Measurements from ENCODE around the gene ELOVL2. TPM values are rescaled to one million over a fixed set of nuclear protein-coding genes. Genes with fewer than 3 reads are reported as not detected.

Gene ELOVL2
- polyA plus RNA-seq, 3 donors = not detected

DNA sequence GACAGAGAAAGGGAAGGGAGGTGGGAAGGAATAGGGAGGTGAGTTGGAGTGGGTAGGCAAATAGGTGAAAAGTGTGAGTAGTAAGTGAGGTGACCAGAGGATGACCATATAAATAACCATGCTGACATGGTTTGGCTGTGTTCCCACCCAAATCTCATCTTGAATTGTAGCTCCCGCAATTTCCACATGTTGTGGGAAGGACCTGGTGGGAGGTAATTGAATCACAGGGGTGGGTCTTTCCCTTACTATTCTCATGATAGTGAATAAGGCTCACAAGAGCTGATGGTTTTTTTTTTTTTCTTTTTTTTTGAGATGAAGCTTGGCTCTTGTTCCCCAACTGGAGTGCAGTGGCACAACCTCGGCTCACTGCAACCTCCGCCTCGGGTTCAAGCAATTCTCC lies 28.0 kb upstream of the ELOVL2 start:
- DNase-seq = no peak
- H3K27ac ChIP-seq (ENCODE audit: low read depth in 1 of 2, low read length in 2 of 2) = no peak overlapping the region
- H3K36me3 Mint-ChIP-seq = no peaks in the 10 kb centered on the region
- no peak overlapping the region for H3K4me3 ChIP-seq (replicated peaks in 1 of 3; ENCODE audit: low read depth in 2 of 3, low read length in 3 of 3)
- intact Hi-C loops (cut with micrococcal nuclease) = no loop called here
- no peaks in the 10 kb centered on the region for H3K27me3 ChIP-seq (ENCODE audit: control insufficient read depth in 2 of 2, insufficient read depth in 2 of 2, low read length in 2 of 2)
- H4K20me1 ChIP-seq (ENCODE audit: insufficient read depth, low read length) = no peaks in the 10 kb centered on the region
- no peaks in the 10 kb centered on the region for H3K9me3 ChIP-seq (replicated peaks in 1 of 2; ENCODE audit: control insufficient read depth in 1 of 2, insufficient read depth in 1 of 2, low read length in 2 of 2)
- H3K4me1 Mint-ChIP-seq = peaks cover 1% of the 10 kb centered on the region
- WGBS (ENCODE audit: insufficient coverage) = no CpG with 5 or more reads among the region's 4 CpGs
- no peak overlapping the region for H2AFZ ChIP-seq (ENCODE audit: insufficient read depth, low read depth, low read length, poor library complexity, severe bottlenecking)
- no peak overlapping the region for H3K9ac ChIP-seq (ENCODE audit: insufficient read depth, low read length, poor library complexity, severe bottlenecking)
- no peaks in the 10 kb centered on the region for H3K27me3 Mint-ChIP-seq (ENCODE audit: low read depth in 3 of 3)
- H3K4me2 ChIP-seq (replicated peaks; ENCODE audit: extremely low read depth, low read length, poor library complexity, severe bottlenecking) = no peak overlapping the region
- H3K27ac Mint-ChIP-seq = no peak overlapping the region
- no peaks in the 10 kb centered on the region for H3K79me2 ChIP-seq (ENCODE audit: insufficient read depth, low read length)
- no peak overlapping the region for H3K4me3 Mint-ChIP-seq
- no peaks in the 10 kb centered on the region for H3K9me3 Mint-ChIP-seq
- no peaks in the 10 kb centered on the region for H3K36me3 ChIP-seq (replicated peaks in 1 of 2; ENCODE audit: control insufficient read depth in 1 of 2, insufficient read depth in 2 of 2, low read length in 2 of 2)
- TF ChIP-seq, protein P1, sequence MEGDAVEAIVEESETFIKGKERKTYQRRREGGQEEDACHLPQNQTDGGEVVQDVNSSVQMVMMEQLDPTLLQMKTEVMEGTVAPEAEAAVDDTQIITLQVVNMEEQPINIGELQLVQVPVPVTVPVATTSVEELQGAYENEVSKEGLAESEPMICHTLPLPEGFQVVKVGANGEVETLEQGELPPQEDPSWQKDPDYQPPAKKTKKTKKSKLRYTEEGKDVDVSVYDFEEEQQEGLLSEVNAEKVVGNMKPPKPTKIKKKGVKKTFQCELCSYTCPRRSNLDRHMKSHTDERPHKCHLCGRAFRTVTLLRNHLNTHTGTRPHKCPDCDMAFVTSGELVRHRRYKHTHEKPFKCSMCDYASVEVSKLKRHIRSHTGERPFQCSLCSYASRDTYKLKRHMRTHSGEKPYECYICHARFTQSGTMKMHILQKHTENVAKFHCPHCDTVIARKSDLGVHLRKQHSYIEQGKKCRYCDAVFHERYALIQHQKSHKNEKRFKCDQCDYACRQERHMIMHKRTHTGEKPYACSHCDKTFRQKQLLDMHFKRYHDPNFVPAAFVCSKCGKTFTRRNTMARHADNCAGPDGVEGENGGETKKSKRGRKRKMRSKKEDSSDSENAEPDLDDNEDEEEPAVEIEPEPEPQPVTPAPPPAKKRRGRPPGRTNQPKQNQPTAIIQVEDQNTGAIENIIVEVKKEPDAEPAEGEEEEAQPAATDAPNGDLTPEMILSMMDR (IDR thresholded peaks at IDR 0.05) = no peak
- H3K4me1 ChIP-seq (ENCODE audit: control insufficient read depth in 1 of 2, insufficient read depth in 2 of 2, low read length in 2 of 2) = no peaks in the 10 kb centered on the region

DNA sequence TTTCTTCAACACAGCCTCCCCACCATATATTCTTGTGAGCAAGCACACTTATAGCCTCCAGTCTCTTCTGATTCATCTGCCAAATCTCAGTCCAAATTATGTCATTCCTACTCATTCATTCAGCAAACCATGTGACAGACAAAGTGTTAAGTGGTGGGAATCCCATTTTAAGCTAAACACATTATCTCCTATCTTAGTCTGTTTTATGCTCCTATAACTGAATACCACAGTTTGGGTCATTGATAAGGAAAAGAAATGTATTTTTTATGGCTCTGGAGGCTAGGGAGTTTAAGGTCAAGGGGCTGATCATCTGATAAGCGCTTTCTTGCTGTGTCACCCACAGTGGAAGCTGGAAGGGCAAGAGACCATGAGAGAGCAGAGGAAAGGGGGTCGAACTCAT lies 25.7 kb upstream of the ELOVL2 start:
- no peaks in the 10 kb centered on the region for H3K36me3 ChIP-seq (replicated peaks in 1 of 2; ENCODE audit: control insufficient read depth in 1 of 2, insufficient read depth in 2 of 2, low read length in 2 of 2)
- H3K27me3 ChIP-seq (ENCODE audit: control insufficient read depth in 2 of 2, insufficient read depth in 2 of 2, low read length in 2 of 2) = no peaks in the 10 kb centered on the region
- H3K9me3 ChIP-seq (replicated peaks in 1 of 2; ENCODE audit: control insufficient read depth in 1 of 2, insufficient read depth in 1 of 2, low read length in 2 of 2) = no peaks in the 10 kb centered on the region
- no peak for DNase-seq
- Mint-ChIP-seq H3K36me3 (no peaks in the 10 kb centered on the region), H3K9me3 (no peaks in the 10 kb centered on the region), H3K27ac (no peak overlapping the region), H3K4me1 (peaks cover 1% of the 10 kb centered on the region), H3K27me3 (ENCODE audit: low read depth in 3 of 3) (no peaks in the 10 kb centered on the region), H3K4me3 (no peak overlapping the region)
- no peaks in the 10 kb centered on the region for H3K79me2 ChIP-seq (ENCODE audit: insufficient read depth, low read length)
- TF ChIP-seq, protein P1 (IDR thresholded peaks at IDR 0.05) = no peak
- intact Hi-C loops (cut with micrococcal nuclease) = no loop called here
- H2AFZ ChIP-seq (ENCODE audit: insufficient read depth, low read depth, low read length, poor library complexity, severe bottlenecking) = no peak overlapping the region
- H3K9ac ChIP-seq (ENCODE audit: insufficient read depth, low read length, poor library complexity, severe bottlenecking) = no peak overlapping the region
- H3K4me2 ChIP-seq (replicated peaks; ENCODE audit: extremely low read depth, low read length, poor library complexity, severe bottlenecking) = no peak overlapping the region
- H3K27ac ChIP-seq (ENCODE audit: low read depth in 1 of 2, low read length in 2 of 2) = no peak overlapping the region
- no peaks in the 10 kb centered on the region for H3K4me1 ChIP-seq (ENCODE audit: control insufficient read depth in 1 of 2, insufficient read depth in 2 of 2, low read length in 2 of 2)
- no peaks in the 10 kb centered on the region for H4K20me1 ChIP-seq (ENCODE audit: insufficient read depth, low read length)
- no peak overlapping the region for H3K4me3 ChIP-seq (replicated peaks in 1 of 3; ENCODE audit: low read depth in 2 of 3, low read length in 3 of 3)
- no CpG with 5 or more reads among the region's 2 CpGs for WGBS (ENCODE audit: insufficient coverage)
